Sigmoid colon (tissue), 4 donors: Measurements from ENCODE around the gene PHF11.

Experiments
- CTCF ChIP-seq, 4 experiments: fragments of 450-650 bp in 3 of 4; fragments of 200-600 bp in 1 of 4; IDR thresholded peaks; one replicate each; pipeline ENCODE4 v1.5.1; 2016 to 2019; ENCODE audit warnings: antibody characterized with exemption in 4 of 4, mild to moderate bottlenecking in 3 of 4, moderate library complexity in 2 of 4
- POLR2A ChIP-seq, 2 donors: fragments of 450-650 bp; IDR thresholded peaks; one replicate each; pipeline ENCODE4 v1.6.1; 2016; ENCODE audit warnings: antibody characterized with exemption in 2 of 2, mild to moderate bottlenecking in 2 of 2, moderate library complexity in 2 of 2
- POLR2AphosphoS5 ChIP-seq, 4 donors: sonication (generic); formaldehyde crosslinking; IDR thresholded peaks; one replicate each; pipeline ENCODE4 v1.6.1; 2017; ENCODE audit warnings: antibody characterized with exemption in 4 of 4

DNA sequence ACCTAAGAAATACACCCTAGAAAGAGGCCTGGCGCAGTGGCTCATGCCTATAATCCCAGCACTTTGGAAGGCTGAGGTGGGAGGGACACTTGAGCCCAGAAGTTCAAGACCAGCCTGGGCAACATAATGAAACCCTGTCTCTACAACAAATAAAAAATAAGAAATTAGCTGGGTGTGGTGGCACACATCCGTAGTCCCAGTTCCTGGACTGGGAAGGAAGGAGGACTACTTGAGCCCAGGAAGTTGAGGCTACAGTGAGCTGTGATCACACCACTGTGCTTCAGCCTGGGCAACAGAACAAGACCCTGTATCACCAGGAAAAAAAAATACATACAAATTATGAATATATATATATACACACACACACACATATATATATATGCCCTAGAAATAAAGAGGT lies 42.7 kb downstream of the PHF11 start:
- TF ChIP-seq POLR2AphosphoS5 (IDR thresholded peaks at IDR 0.05) = no peak
- TF ChIP-seq CTCF (IDR thresholded peaks at IDR 0.05) = no peak
- no peak for TF ChIP-seq POLR2A (IDR thresholded peaks at IDR 0.05)
